Fibroblast of skin of left quadriceps (primary cell): Measurements from ENCODE around the gene RYR2.
A peak's percentile ranks its signal among the peaks of the same experiment; 100 is the strongest.
"Not testable (repeated sequence)": the region's sequence is repeated elsewhere in the genome, so short reads cannot be mapped to it uniquely, and the experiment has no call there.

ENCODE experiments used
- DNase-seq, 2 experiments: peaks; one replicate each; pipeline ENCODE4 v3.0.0-alpha.2; 2013; ENCODE audit warnings: low read depth in 2 of 2

Gene RYR2

DNA sequence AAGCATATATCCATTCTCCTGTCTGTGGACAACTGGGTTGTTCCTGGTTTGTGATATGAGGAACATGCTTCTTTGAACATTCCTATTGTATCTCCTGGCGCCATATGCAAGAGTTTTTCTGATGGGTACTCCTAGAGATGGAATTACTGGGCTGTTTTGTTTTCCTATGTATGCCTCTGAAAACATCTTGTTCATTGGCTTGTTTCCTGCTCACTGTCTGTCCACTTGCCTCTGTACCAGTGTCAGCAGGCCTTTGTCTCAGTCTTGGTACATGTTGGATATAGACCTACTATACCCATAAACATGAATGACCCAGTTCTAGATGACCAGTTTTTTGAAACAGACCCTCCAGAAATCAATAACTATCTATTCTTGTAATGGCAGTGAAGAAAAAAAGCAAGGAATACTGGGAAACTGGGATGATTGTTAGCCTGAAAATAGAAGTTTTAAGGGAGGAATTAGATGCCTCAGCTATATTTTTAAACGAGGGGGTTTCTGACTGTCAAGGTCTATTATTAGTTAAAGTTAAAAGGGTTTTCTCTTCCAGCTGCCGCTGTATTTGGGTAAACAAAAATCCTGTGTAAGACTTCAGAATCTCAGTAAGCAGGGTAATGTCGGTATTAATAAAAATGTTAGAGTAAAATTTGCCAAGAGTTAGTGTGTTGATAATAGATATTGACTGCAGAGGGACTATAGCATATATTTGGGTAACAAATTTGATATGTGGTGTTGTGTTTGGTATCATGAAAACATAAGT, 103.6 kb downstream of the RYR2 start:
- no peak for DNase-seq

DNA sequence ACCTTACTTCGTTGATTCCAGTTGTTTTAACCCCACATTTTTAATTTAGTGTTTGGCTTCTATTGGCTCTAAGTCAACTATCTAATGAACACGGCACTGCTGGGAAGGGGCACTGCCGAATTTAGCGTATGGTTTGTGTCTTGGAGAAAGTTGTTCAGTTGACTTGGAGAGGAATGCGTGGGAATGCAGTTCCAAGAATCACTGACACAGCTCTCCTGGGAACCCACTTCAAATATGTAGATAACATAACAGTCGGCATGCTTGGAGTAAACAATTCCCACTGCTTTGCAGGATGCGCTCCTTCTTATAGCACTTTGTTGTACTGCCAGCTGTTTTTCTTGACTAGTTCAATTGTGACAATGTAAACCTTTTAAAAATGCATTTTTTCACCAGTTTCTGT, 104.3 kb downstream of the RYR2 start:
- DNase-seq = no peak

DNA sequence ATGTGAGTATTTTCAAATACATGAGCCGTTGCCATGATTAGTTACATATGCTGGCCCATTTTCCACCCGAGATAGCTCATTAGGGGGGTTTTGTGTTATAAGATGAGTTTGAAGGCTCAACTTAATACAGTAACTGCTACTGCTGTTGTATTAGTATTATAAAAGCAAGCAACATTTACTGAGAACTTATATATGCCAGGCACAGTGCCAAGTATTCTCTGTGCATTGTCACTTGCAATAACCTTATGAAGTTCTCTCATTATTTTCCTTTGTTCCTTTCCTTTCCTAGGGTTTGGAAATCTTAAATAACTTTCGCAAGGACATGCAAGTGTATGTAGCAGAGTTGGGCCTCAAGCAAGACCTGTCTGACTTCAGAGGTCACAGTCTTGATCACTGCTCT, 107.9 kb downstream of the RYR2 start:
- no peak for DNase-seq

DNA sequence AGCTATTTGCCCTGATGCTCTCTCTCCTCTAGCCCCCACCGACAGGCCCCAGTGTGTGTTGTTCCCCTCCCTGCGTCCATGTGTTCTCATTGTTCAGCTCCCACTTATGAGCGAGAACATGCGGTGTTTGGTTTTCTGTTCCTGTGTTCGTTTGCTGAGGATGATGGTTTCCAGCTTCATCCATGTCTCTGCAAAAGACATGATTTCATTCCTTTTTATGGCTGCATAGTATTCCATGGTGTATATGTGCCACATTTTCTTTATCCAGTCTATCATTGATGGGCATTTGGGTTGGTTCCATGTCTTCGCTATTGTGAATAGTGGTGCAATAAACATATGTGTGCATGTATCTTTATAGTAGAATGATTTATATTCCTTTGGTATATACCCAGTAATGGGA, 110.0 kb downstream of the RYR2 start:
- not testable (repeated sequence) for DNase-seq

DNA sequence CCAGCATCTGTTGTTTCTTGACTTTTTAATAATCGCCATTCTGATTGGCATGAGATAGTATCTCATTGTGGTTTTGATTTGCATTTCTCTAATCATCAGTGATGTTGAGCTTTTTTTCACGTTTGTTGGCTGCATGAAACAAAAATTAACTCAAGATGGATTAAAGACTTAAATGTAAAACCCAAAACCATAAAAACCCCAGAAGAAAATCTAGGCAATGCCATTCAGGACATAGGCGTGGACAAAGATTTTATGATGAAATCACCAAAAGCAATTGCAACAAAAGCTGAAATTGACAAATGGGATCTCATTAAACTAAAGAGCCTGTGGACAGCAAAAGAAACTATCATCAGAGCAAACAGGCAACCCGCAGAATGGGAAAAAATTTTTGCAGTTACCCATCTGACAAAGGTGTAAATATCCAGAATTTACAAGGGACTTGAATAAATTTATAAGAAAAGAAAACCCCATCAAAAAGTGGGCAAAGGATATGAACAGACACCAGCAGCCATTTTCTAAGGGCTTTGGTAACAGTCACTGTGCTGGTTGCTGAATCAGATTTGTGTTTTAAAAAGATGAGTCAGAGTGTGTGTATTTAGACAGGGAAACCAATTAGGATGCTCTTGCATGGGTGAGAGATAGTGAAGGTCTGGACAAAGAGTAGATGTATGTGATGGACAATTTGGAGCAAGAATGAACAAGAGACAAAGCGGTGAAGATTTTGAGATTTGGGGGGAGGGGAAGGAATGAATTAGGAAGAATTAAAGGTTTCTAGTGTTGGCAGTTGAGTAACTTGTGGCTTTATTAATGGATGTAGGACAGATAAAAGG, 110.7 kb downstream of the RYR2 start:
- no peak for DNase-seq

DNA sequence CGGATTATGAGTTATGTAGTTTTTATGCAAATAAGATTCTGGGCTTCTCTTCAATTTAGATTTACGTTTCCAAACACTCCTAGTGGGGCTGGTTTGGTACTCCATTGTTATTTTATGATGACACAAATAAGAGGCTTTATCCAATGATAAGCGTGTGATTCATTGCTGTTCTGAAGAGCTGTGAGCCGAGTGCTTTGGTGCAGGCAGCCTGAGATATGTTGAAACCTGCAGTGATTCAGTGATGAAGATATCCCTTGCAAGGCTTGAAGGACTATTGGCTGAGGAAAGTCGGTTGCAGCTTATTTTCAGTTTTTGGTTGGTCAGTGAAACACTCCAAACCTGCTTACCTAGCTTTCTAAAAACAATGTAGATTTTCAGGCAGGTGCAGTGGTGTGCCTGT, 112.2 kb downstream of the RYR2 start:
- DNase-seq = no peak

DNA sequence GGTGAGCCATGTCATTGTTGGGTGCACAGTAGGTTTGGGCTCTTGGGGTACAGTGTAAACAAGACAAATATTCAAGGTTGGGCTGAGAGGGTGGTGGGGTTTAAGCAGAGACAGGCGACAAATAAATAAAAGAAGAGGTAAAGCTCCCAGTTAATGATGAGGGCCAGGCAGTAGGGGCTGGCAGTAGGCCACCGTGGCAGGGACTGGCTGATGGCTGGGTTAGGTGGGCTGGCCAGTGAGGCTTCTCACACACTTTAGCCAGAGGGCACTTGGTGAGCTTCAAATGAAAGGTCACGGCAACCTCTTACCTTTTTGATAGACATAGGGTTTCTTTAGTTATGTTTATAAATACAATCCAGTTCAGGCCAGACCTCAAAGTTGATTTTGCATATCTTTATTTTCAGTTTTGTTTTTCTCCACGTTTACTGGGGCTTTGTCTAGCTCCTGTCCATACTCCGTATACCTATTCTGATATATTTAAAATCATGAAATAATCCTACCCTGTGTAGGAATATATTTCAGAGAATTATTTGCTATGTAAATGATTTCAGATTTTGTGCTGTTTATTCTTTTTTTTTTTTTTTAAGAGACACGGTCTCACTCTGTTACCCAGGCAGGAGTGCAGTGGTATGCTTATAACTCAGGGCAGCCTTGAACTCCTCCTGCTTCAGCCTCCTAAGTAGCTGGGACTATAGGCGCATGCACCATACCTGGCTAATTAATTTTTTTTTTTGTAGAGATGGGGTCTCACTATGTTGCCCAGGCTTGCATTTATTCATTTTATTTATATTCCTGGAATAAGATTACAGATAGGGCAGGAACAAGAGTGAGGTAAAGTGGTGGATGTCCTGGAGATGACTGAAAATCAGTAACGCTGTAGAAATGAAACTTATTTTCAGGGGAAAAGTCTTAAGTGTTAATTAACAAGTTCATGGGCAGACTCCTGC, 122.7 kb downstream of the RYR2 start:
- DNase-seq = no peak

DNA sequence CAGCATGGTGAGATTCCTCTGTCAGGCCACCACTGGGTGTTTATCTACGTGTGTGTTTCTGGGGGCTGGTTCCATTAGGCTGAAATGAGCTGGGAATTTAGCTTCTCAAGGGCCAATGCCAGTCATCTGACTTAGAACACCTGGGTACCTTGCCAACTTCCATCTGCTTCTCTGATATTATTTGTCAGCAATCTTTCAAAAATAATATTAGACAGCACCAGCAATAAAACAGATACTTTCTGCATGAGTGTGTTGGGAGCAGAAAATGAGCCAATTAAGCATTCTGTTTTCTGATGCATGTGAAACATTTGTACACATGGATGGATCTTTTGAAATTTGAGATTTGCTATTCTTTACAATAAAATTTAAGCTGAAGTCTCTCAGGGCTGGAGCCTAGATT, 124.1 kb downstream of the RYR2 start:
- no peak for DNase-seq

DNA sequence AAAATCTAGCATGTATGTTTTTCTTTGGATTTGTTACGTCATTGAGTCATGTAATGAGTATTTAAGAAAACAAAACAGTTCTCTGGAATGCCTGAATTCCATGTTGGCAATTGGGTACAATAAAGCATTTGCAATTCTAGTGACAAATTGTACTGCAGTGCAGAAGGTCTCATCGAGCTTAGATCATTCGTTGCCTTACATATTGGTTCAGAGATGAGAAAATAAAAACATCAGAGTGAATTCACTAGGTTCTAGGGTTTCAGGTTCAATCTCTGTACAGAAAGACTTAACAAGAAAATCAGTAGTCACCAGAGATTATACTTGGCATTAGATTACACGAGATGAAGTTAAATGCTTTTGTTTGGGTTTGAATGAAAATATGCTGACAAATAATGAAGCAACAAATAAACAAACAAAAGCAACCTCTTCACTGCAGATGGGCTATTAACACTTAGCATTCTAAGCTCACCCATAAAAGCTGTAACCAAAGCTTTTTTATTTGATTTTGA, 124.7 kb downstream of the RYR2 start:
- DNase-seq = no peak

DNA sequence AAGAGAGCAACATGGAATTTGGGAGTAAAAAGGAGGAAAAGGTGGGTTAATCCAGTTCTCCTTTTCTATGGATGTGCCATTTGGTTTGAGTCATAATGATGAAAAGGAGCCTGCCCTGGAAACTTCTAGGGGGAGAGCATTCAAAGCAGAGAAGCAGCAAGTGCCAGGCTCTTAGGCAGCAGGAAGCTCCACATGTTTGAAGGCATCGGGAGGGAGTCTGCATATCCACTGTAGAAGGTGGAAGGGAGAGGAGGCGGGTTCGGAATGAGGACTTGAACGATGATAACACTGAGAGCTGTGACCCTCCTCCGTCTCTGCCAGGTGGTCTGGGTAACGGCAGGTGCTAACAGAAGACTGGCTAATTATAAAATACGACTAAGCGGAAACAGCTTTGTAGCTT, 128.2 kb downstream of the RYR2 start:
- no peak for DNase-seq

DNA sequence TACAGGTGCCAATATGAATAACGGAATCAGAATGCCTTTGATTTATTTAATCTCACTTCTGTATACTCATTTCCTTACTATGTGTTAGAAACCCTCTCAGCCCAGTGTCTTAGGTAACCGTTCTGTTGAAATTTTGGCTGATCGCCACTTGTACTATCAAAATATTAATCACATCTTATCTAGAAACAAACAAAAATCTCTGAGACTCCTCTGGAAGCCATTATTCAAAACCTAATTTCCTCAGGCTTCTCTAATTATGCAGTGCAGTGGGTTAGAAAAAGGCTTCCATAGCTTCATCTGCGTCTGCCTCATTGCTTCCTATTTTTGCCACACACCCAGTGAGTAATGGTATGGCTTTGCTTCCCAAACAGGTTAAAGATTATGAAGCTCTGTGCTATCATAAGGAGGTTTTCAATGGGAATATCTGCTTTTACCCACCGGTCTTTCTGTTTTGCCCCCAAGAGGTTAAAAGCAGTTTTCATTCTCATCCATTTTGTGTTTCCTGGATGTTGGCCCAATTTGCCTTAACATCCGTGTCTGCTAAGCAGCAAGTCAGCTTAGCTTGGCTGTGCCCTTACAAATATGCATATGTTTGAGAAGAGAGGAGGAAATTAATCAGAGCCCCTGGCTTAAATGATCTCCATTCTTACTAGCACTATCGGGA, 129.6 kb downstream of the RYR2 start:
- DNase-seq = no peak

DNA sequence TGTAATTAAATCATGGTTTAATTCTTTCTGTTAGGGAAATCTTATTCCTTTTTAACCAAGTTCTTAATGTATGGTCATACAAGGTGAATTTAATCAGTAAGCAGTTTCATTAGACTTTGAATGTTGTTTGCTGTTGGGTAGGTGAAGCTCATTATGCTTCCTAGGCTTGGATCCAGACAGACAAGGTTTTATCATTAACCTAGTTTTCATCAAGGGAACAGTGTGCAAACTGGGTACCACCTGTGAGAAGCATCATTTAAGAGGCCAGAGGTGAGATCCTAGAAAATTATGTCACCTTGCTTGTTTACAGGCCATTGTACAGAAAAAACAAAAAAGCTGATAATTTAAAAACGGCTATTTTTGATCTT, 130.1 kb downstream of the RYR2 start:
- no peak for DNase-seq

DNA sequence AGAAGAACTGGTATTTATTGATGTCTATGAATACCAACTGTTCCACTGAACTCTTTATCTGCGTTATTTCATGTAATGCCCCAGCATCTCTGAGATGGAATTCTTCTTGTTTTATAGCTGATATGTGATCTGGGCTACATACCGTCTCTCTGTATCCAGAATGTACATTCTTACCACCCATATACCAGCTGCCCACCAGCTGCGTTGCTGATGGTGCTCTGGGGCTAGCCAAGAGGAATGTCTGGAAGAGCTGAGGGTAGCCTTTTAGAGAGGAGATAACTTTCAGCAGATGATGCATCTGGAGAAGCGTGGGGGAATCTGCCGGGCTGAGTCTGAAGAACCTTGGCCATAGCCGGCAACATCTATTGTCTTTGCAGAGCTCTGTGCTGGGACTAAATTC, 137.5 kb downstream of the RYR2 start:
- no peak for DNase-seq

DNA sequence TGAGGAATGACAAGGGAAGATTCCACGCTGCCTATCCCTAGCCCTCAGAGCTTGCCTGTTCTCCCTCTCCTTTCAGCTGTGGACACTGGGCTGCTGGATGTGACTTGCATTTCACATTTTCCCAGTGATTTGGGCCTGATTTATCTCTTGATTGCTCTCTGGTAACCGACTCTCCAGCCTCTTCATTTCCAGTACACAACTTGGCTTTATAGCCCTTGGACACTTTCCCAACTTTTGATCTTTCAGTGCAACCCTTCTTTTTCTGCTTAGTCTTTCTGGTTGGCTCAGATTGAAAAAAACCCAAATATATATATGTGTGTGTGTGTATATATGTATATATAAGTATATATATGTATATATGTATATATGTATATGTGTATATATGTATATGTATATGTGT, 138.3 kb downstream of the RYR2 start:
- DNase-seq = no peak

DNA sequence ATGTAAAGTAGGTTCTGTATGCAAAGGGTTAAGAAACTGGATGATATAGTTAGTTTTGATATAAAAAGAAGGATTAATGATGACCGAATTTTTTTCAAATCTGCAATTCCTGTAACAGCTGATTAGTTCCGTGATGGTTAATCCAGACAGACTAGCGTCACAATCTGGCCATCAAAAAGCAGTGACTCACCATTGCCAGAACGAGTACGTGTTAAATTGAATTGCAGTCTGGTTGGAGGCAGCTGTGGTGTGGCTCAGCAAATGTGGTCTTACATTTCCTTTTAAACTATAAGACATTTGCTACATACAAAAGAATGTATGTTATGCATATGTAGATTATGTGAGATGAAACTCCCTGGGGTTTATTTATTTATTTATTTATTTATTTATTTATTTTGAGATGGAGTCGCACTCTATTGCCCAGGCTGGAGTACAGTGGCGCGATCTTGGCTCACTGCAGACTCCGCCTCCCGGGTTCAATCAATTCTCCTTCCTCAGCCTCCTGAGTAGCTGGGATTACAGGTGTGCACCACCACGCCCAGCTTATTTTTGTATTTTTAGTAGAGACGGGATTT, 139.8 kb downstream of the RYR2 start:
- peak; percentile 9 to 11 for DNase-seq

DNA sequence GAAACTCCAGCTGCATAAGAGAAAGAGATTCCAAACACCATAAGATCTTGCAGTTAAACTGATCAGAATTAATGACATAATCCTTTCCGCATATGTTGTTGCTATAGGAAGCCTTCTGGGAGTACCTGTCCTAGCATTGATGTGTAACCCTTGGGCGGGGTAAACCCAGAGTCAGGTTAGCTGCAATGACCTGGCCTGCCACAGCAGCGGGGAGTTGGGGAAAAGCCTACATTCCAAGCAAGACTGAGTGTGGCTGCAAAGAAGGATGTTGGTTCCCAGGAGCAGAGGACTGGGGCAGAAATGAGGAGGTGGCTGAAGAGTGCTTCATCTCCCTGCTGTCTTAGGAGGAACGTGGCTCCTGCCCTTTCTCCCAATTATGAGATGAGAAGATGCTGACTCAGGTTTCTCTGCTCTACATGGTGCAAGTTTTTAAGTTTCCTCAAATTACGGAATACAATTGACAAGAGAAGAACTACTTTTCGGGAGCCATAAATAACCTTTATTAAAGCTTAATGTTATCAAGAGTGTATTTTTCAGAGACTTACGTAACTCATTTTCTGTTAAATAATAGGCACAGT, 142.1 kb downstream of the RYR2 start:
- no peak for DNase-seq

DNA sequence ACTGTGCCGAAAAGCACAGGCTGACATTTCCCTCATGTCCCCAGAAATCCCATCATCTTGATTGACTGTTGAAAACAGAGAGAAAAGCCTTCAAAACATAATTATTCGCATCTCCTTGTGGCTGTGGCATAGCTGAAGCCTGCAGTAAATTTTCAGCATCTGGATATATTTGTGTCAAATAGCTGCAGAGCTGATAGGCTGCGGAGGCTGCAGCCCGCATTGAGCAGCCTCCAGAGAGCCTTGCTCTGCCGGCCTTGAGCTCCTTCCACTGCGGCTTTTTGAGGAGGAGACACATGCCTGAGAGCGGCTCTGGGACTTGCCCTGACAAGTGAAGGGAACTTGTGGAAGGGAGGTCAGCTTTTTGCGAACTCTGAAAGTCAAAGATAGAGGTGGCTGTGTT, 144.7 kb downstream of the RYR2 start:
- DNase-seq = no peak

DNA sequence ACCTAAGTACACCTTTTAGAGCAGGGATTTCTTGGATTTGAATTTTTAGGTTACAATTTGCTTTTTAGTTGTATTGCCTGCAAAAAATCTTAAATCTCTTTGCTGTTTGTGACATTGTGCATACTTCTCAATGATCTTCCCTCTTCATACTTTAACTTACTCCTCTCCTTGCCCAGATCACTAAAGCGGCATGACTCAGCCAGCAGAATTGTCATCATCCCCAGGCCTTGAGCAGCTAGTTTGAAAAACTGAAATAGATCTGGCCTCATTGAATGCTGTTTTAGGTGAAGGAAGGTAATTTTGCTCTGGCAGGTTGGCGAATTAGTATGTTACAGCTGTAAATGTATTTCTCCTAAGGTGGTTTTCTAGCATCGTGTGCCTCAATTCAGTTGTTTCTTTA, 145.9 kb downstream of the RYR2 start:
- DNase-seq = no peak

DNA sequence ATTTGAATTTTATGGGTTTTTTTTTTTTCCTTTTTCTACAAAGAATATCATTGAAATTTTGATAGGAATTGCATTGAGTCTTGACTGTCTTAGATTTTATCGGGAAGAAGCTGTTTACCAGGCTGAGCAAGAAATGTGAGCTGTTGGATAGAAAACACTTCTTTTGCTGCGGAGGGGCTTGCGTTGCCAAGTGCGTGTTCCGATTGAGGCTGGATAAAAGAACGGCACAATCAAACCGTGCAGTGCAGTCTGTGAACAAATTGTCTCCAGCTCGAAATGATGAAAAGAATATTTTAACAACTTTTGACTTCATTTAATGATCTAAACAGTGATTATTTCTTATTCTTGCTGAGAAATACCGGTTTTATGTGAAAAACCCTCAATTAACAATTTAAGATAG, 149.4 kb downstream of the RYR2 start:
- DNase-seq = no peak

DNA sequence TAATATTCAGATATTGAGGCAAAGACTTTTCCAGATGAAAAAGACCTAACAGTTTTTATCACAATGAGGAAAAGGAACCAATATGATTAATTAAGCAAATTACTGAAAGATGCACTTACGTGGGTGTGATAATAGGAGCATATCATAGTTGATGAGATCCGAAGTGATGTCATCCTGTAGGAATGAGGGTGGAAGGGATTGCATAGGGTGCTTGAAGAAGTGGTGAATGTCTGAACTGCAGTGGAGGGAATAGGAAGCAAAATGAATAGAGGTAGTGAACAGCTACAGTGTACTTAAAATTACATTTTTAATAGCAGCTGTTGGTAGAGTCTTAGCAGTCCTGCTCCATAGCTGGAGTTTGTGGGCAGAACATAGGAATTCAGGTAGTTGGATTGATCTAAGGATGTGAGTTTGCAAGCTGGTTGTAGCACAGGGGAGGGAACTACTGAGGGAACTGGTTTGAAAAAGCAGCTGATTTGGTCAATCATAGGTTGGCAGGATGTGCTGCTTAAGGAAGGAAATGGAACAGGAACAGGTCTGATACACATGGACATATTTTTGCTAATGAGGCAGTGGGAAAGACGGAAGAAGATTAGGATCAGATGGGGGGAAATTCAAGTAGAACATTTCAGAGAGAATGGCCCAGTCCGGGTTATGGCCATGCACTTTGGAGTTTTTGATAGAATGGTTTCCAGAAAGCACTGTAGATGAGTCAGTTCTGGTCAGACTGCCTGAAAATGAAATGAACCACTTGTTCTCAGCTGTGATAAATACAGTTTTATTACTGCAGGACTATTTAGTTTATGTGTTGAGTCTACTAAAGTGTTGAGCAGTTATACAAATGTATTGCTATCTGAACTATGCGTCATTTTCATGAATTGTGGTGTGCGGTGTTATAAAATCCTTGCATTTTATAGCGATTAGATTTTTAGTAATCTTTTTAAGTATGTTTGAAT, 155.8 kb downstream of the RYR2 start:
- DNase-seq = no peak
